MCF 10A (cell line): ENCODE data around the gene GOLGA8K. TPM values are rescaled to one million over a fixed set of nuclear protein-coding genes. Genes with fewer than 3 reads are reported as not detected.
"Not testable (repeated sequence)": the region's sequence is repeated elsewhere in the genome, so short reads cannot be mapped to it uniquely, and the experiment has no call there.

Experiments
- BruUV-seq: library from RNA; stranded (reverse); fragments of 400-500 nt; replicated peaks from 2 replicates; lab custom pipeline; 2021; lab: Mats Ljungman, UMichigan
- CTCF ChIA-PET: fragments of 300-600 bp; sonication (Branson Sonifier 250); formaldehyde crosslinking; extraction: SDS; loops from one replicate; lab custom pipeline; 2021; ENCODE audit warnings: antibody characterized with exemption, inconsistent platforms; lab: Yijun Ruan, JAX
- POLR2A ChIA-PET: fragments of 300-600, 350-650 bp; sonication (Branson Sonifier 250); formaldehyde crosslinking; extraction: SDS; loops from one replicate; lab custom pipeline; 2020; ENCODE audit warnings: antibody characterized with exemption, inconsistent platforms; lab: Yijun Ruan, JAX
- DNase-seq: peaks from one replicate; pipeline ENCODE4 v3.0.0-alpha.2; 2018; ENCODE audit not compliant: unreplicated experiment
- H3K27ac Mint-ChIP-seq: one replicate; pipeline ENCODE4 v1.8.0; 2022; ENCODE audit warnings: mild to moderate bottlenecking, low read depth, mixed read lengths; ENCODE audit not compliant: unreplicated experiment
- H3K27me3 Mint-ChIP-seq: one replicate; pipeline ENCODE4 v1.8.0; 2022; ENCODE audit warnings: mixed read lengths; ENCODE audit not compliant: insufficient read depth, unreplicated experiment
- H3K36me3 Mint-ChIP-seq: one replicate; pipeline ENCODE4 v1.8.0; 2022; ENCODE audit warnings: mild to moderate bottlenecking, moderate library complexity, mixed read lengths; ENCODE audit not compliant: insufficient read depth, unreplicated experiment
- H3K4me1 Mint-ChIP-seq: one replicate; pipeline ENCODE4 v1.8.0; 2022; ENCODE audit warnings: mixed read lengths; ENCODE audit not compliant: insufficient read depth, unreplicated experiment
- H3K4me3 Mint-ChIP-seq: one replicate; pipeline ENCODE4 v1.8.0; 2022; ENCODE audit warnings: mild to moderate bottlenecking, moderate library complexity, mixed read lengths; ENCODE audit not compliant: unreplicated experiment
- H3K9me3 Mint-ChIP-seq: one replicate; pipeline ENCODE4 v1.8.0; 2022; ENCODE audit warnings: mixed read lengths; ENCODE audit not compliant: unreplicated experiment
- intact Hi-C: fragments of 100-400 bp; cut with micrococcal nuclease; formaldehyde crosslinking; loops from 2 replicates; pipeline ENCODE4 v1.14.1; 2022
- total RNA-seq: library from RNA; stranded (reverse); gene quantifications from 2 replicates; pipeline ENCODE4 v1.2.3, GENCODE V29; 2022

GOLGA8K gene
- total RNA-seq, 1 experiment from 2014 or later: not detected

DNA sequence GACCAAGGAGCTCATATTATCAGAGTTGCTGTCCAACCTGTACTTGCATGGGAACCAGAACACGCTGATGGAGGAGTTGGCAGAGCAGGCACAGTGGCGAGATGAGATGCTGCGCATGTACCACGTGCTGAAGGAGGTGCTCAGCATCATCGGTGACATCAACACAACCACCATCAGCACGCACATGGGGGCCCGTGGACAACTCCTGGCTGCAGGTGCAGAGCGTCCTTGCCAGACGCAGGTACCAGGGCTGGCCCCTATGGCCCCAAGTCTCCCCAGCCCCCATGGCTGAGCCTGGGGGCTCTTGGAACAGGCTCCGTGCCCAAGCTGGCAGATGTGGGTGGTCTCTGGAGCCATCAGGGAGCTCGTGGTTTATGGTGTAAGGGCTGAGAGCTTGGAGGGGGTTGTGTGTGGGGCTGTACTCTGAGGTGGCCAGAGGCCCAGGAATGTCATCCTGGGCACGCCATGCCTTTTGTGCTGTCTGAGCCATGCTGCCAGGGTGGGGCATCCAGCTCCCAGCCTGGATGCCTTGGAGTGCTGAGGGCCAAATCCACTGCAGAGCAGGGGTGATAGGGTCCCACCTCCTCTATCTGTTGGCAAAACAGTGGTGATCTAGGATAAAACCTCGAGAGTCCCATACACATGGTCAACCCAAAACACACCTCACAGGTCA, 17.1 kb downstream of the GOLGA8K start:
- DNase-seq, BruUV-seq, H3K4me3 Mint-ChIP-seq, POLR2A ChIA-PET, H3K27me3 Mint-ChIP-seq, H3K27ac Mint-ChIP-seq, H3K4me1 Mint-ChIP-seq, H3K36me3 Mint-ChIP-seq, intact Hi-C loops, H3K9me3 Mint-ChIP-seq, CTCF ChIA-PET: not testable (repeated sequence)

DNA sequence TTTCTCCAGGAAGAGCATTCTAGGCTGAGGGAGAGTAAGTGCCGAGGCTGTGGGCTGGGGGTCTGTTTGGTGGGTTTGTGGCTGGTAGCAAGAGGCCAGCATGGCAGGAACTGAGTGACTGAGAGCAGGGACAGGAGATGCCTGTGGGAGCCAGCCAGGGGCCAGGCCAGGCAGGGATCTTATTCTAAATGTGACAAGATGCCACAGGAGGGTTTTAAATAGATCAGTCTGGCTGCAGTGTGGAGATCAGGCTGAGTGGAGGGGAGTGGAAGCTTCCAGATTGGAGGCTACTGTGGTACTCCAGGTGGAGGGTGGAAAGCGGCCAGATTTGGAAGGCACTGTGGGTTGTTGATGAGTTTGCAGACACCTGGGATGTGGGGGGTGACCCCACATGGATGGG, 28.9 kb downstream of the GOLGA8K start:
- BruUV-seq, DNase-seq, H3K4me3 Mint-ChIP-seq, H3K27ac Mint-ChIP-seq, POLR2A ChIA-PET, CTCF ChIA-PET, H3K36me3 Mint-ChIP-seq, H3K27me3 Mint-ChIP-seq, H3K9me3 Mint-ChIP-seq, intact Hi-C loops, H3K4me1 Mint-ChIP-seq: not testable (repeated sequence)

DNA sequence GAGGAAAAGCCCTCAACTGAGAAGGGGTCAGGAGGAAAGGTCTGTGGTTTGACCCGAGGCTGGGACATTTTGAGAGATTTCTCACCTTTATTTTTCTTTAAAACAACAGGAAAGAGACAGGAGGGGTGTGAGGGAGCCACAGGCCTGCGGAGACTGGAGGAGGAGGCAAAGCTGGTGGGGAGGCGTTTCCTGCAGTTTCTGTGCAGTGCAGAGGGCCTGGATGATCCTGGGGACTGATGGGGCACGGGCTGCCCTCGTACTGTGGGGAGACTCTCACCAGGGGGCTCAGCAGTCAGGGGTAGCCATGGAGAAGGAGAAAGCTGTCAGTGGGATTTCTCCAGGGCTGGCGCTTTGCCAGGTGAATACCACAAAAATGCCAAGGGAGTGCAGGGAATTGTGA, 29.4 kb downstream of the GOLGA8K start:
- H3K9me3 Mint-ChIP-seq, POLR2A ChIA-PET: not testable (repeated sequence)

DNA sequence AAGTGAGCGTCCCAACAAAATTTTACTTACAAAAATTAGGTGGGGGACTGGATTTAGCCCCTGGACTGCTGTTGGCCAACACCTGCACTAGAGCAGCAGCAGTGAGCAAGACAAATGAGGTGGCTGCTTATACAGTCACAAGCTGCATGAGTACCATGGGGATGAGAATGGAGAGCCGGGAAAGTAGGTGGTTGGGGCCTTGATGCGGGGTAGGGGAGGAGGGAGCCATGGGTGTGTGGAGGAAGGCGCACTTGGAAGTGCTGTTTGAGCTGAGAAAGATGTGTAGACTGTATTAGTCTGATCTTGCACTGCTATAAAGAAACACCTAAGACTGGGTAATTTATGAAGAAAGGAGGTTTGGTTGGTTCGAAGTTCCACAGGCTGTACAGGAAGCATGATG, 31.0 kb downstream of the GOLGA8K start:
- CTCF ChIA-PET, H3K9me3 Mint-ChIP-seq, H3K4me1 Mint-ChIP-seq, H3K27me3 Mint-ChIP-seq, H3K36me3 Mint-ChIP-seq, intact Hi-C loops, H3K27ac Mint-ChIP-seq, H3K4me3 Mint-ChIP-seq, DNase-seq, BruUV-seq, POLR2A ChIA-PET: not testable (repeated sequence)

More for the DNA sequence above, 29.4 kb downstream of the GOLGA8K start:
- H3K4me1 Mint-ChIP-seq, intact Hi-C loops, H3K27ac Mint-ChIP-seq, BruUV-seq, DNase-seq, H3K27me3 Mint-ChIP-seq, H3K4me3 Mint-ChIP-seq, H3K36me3 Mint-ChIP-seq, CTCF ChIA-PET: not testable (repeated sequence)

DNA sequence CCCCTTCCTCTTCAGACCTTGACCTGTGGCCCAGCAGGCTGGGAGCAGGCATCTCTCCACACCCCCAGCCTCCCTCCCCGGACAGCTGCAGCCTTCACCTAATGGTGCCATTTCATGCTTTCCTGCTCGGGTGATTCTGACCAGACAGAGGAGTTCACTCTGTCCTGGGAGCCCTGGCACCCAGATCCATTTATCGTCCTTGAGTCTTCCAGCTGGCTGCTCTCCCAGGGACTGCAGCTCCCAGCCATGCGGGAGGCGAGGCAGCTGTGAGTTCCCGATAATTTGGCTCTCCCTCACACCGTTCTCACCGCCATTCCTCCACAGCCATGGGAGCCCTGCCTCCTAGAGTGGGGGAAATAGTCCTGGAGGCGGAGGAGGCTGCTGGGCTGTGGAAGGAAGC, 32.6 kb downstream of the GOLGA8K start:
- H3K9me3 Mint-ChIP-seq, H3K36me3 Mint-ChIP-seq, H3K27ac Mint-ChIP-seq, H3K4me3 Mint-ChIP-seq, BruUV-seq, H3K27me3 Mint-ChIP-seq, H3K4me1 Mint-ChIP-seq, DNase-seq, intact Hi-C loops, POLR2A ChIA-PET, CTCF ChIA-PET: not testable (repeated sequence)

DNA sequence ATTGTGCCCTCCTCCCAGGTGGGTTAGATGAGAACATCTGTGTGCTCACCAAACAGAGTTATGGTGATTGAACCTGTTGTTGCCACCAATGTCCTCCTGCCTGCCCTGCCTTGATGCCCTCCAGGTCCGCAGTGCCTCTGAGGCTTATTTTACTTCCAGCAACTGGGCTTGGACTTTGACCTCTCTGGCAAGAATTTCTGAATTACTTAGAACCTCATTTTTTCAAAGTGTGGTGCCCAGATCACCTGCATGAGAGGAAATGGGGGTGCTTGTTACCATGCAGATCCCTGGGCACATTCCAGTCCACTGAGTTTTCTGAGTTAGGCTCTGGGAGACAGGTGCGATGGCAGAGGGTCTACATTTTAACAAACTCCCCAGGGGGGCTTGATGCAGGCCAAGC, 33.0 kb downstream of the GOLGA8K start:
- H3K27me3 Mint-ChIP-seq, H3K9me3 Mint-ChIP-seq, H3K4me3 Mint-ChIP-seq, BruUV-seq, H3K4me1 Mint-ChIP-seq, POLR2A ChIA-PET, intact Hi-C loops, H3K36me3 Mint-ChIP-seq, CTCF ChIA-PET, H3K27ac Mint-ChIP-seq, DNase-seq: not testable (repeated sequence)

DNA sequence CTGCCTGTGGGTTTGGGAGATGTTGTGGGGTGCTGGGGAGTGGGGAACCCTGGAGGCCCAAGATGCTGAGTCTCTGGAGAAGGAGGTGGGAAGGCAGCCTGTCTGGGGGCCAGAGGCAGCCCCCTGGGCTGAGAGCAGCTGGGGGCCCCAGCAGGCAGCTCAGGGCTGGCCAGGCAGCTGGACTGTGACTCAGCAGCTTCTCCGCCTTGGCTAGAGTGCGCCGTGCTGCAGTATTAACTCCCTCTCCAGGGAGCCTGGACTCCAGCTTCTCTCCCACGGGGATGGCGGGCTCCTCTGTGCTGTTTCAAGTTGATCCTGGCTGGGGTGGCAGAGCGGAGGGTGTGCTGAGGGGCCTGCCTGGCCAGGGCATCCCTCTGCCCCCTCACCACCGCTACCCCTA, 36.6 kb downstream of the GOLGA8K start:
- POLR2A ChIA-PET, H3K27me3 Mint-ChIP-seq, BruUV-seq, intact Hi-C loops, H3K4me1 Mint-ChIP-seq, H3K36me3 Mint-ChIP-seq, CTCF ChIA-PET, H3K27ac Mint-ChIP-seq, H3K4me3 Mint-ChIP-seq, H3K9me3 Mint-ChIP-seq, DNase-seq: not testable (repeated sequence)

DNA sequence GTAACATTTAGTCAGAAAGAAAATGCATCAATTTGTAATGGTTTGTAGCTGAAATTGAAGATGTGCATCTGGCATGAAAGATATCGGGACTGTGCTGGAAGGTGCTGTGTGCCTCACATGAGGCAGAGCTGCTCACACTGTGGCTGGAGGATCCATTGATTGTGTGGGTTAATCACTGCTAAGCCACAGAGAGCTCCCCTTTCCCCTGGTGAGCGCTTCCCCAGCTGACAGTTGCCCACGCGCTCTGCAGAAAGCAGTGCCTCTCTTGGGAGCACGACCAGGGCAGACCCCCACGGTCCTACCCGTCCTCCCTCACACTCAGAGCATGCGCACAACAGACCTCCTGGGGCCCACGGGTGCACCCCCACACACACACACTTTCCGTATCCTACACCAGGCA, 37.1 kb downstream of the GOLGA8K start:
- H3K27ac Mint-ChIP-seq, POLR2A ChIA-PET, intact Hi-C loops, H3K36me3 Mint-ChIP-seq, BruUV-seq, H3K4me1 Mint-ChIP-seq, H3K27me3 Mint-ChIP-seq, CTCF ChIA-PET, H3K9me3 Mint-ChIP-seq, DNase-seq, H3K4me3 Mint-ChIP-seq: not testable (repeated sequence)

DNA sequence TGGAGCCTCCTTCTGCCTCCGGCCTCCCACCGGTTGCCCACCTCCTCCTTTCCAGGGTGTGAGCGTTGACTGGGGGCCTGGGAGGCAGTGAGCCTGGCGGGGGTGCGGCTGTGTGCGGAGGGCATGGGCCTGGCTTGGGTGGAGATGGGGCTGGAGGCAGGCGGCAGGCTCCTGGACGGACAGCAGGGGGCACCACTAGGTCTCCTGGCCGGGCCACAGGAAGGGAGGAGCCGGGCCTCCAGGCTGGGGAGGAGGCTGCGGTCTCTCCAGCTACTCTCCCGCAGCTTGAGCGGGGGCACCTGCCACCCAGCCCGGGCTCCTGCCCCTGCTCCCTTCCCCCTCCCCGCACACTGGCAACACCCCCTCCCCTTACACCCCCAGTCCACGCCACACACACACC, 38.1 kb downstream of the GOLGA8K start:
- H3K27ac Mint-ChIP-seq, H3K36me3 Mint-ChIP-seq, H3K27me3 Mint-ChIP-seq, CTCF ChIA-PET, H3K4me1 Mint-ChIP-seq, POLR2A ChIA-PET, H3K9me3 Mint-ChIP-seq, BruUV-seq, intact Hi-C loops, H3K4me3 Mint-ChIP-seq, DNase-seq: not testable (repeated sequence)
